ENCODE measurements around the gene XKR8. TPM values are rescaled to one million over a fixed set of nuclear protein-coding genes. Genes with fewer than 3 reads are reported as not detected.
A peak's percentile ranks its signal among the peaks of the same experiment; 100 is the strongest.

XKR8 gene
- total and polyA plus RNA-seq, 8 donors: 4.5 to 9.5 (median 7.5) TPM

DNA sequence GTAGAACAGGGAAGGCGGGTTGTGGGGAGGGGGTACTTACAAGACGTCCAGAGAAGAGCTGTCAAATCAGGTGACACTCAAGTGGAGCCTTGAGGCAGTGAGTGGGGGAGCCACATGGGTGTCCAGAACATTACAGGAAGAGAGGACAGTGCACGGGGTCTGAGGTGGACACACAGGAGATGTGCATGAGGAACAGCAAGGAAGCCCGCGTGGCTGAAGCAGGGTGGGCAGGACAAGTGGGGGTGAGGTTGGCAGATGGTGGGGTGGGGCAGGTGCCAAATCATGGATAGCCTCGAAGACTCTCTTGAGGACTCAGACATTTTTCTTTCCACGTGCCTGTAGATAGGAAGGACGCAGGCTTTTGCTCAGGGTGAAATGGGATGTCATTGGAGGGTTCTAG, 24.1 kb upstream of the XKR8 start:
- intact Hi-C loops (cut with DNase I): no loop called here
- ATAC-seq: peak in 3 of 4 donors; percentile 25 to 37 (median 26)
- 24 to 29% methylated on average over 8 of the region's 8 CpGs for WGBS, 2 donors
- Histone ChIP-seq H3K4me3 (peak overlapping the region; percentile 32 to 57 (median 39)), H3K27me3 (no peaks in the 10 kb centered on the region), H3K9me3 (no peaks in the 10 kb centered on the region), H3K4me1 (peaks cover 0 to 5% (median 0%) of the 10 kb centered on the region in 3 donors), H3K27ac (no peak overlapping the region), H3K36me3 (no peaks in the 10 kb centered on the region)
- TF ChIP-seq, protein P1, sequence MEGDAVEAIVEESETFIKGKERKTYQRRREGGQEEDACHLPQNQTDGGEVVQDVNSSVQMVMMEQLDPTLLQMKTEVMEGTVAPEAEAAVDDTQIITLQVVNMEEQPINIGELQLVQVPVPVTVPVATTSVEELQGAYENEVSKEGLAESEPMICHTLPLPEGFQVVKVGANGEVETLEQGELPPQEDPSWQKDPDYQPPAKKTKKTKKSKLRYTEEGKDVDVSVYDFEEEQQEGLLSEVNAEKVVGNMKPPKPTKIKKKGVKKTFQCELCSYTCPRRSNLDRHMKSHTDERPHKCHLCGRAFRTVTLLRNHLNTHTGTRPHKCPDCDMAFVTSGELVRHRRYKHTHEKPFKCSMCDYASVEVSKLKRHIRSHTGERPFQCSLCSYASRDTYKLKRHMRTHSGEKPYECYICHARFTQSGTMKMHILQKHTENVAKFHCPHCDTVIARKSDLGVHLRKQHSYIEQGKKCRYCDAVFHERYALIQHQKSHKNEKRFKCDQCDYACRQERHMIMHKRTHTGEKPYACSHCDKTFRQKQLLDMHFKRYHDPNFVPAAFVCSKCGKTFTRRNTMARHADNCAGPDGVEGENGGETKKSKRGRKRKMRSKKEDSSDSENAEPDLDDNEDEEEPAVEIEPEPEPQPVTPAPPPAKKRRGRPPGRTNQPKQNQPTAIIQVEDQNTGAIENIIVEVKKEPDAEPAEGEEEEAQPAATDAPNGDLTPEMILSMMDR (IDR thresholded peaks at IDR 0.05): no peak
- FAIRE-seq: no peak
- no peak for DNase-seq

DNA sequence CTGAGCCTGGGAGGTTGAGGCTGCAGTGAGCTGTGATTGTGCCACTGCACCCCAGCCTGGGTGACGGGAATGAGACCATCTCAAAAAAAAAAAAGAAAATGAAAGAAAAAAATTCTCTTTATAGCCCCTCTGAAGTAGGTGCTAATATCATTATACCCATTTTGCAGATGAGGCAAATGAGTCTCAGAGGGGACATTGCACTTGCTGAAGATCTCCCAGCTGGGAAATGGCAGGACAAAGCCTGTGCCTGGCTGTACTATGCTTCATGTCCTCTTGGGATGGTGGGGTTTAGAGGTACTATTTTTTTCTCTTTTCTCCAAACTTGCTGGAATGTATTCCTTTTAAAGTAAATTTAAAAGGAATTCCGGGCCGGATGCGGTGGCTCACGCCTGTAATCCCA, 23.4 kb upstream of the XKR8 start:
- ATAC-seq (no peak), DNase-seq (no peak), FAIRE-seq (no peak)
- Histone ChIP-seq H3K27me3 (no peaks in the 10 kb centered on the region), H3K4me1 (peaks cover 0 to 5% (median 0%) of the 10 kb centered on the region in 3 donors), H3K9me3 (no peaks in the 10 kb centered on the region), H3K27ac (no peak overlapping the region), H3K36me3 (no peaks in the 10 kb centered on the region), H3K4me3 (peak overlapping the region in 2 of 4 donors; percentile 41 to 57)
- intact Hi-C loops (cut with DNase I): no loop called here
- WGBS, 2 donors: 76 to 84% methylated on average over 5 of the region's 5 CpGs
- TF ChIP-seq, protein P1 (IDR thresholded peaks at IDR 0.05): no peak

DNA sequence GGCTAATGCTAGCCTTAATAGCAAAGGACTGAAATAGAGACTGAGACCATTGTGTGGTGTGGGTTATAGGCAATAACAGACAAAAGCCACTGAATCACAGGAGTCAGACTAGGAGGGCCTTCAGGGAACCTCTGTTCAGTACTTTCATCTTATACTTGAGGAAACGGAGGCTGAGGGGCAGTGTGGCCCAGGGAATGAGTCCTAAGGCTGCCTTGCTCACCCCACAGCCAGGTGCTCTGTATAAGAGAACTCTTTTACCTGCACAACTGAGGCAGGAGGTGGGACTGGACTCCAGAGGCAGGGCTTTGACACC, 22.3 kb upstream of the XKR8 start:
- H3K4me1 ChIP-seq: peaks cover 0 to 5% (median 0%) of the 10 kb centered on the region in 3 donors
- H3K36me3 ChIP-seq: no peaks in the 10 kb centered on the region
- TF ChIP-seq, protein P1 (IDR thresholded peaks at IDR 0.05): no peak
- H3K9me3 ChIP-seq: no peaks in the 10 kb centered on the region
- ATAC-seq: no peak
- intact Hi-C loops (cut with DNase I): no loop called here
- FAIRE-seq: no peak
- no peaks in the 10 kb centered on the region for H3K27me3 ChIP-seq
- H3K4me3 ChIP-seq: no peak overlapping the region
- H3K27ac ChIP-seq: no peak overlapping the region
- WGBS, 2 donors: 77 to 90% methylated on average over 1 of the region's 1 CpG
- DNase-seq: no peak

DNA sequence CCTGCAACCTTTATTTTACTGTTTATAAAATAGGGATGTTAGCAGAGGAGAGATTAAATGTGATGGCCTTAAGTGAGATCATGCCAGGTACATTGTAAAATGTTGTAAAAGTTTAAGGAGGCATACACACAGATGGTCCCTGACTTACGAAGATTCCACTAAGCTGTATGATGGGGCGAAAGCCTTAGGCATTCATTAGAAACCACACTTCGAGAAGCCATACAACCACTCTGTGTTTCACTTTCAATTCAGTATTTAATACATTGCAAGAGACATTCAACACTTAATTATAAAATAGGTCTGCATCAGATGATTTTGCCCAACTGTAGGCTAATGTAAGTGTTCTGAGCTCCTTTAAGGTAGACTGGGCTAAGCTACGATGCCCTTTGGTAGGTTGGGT, 21.3 kb upstream of the XKR8 start:
- TF ChIP-seq, protein P1 (IDR thresholded peaks at IDR 0.05): no peak
- WGBS, 2 donors: 90% methylated on average over 4 of the region's 4 CpGs
- DNase-seq (no peak), FAIRE-seq (no peak), ATAC-seq (no peak)
- Histone ChIP-seq H3K36me3 (no peaks in the 10 kb centered on the region), H3K9me3 (no peaks in the 10 kb centered on the region), H3K4me3 (no peak overlapping the region), H3K27me3 (no peaks in the 10 kb centered on the region), H3K4me1 (peaks cover 0 to 5% (median 0%) of the 10 kb centered on the region in 3 donors), H3K27ac (no peak overlapping the region)
- intact Hi-C loops (cut with DNase I): no loop called here

DNA sequence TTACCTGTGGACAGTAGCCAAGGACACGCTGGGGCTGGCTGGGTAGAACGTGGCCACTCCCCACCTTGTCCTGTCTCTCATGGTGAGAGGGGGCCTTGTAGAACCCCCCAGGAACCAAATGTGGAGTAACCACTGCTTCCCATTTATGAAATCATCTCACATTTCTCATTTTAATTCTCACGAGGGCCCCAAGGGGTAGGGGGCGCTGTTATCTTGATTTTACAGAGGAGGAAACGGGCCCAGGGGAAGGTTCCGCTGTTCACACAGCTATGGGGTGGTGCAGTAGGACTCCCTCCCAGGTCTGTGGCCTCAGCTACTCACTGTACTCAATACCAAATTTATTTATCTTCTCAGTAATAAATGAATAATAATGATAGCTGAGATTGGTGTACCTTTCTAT, 19.5 kb upstream of the XKR8 start:
- FAIRE-seq (no peak), ATAC-seq (peak in 1 of 4 donors; percentile 36), DNase-seq (no peak)
- WGBS, 2 donors: 45 to 60% methylated on average over 6 of the region's 6 CpGs
- Histone ChIP-seq H3K4me3 (no peak overlapping the region), H3K36me3 (no peaks in the 10 kb centered on the region), H3K27me3 (no peaks in the 10 kb centered on the region), H3K9me3 (no peaks in the 10 kb centered on the region), H3K27ac (no peak overlapping the region), H3K4me1 (peaks cover 0 to 5% (median 0%) of the 10 kb centered on the region in 3 donors)
- TF ChIP-seq, protein P1 (IDR thresholded peaks at IDR 0.05): no peak
- intact Hi-C loops (cut with DNase I): no loop called here

Data from pancreas (tissue), 10 donors.